Smooth muscle cell (in vitro differentiated cells): Measurements from ENCODE around the gene PEF1. TPM values are rescaled to one million over a fixed set of nuclear protein-coding genes. Genes with fewer than 3 reads are reported as not detected.

Source experiments
- DNase-seq: peaks from one replicate; lab custom pipeline; 2025; ENCODE audit not compliant: unreplicated experiment; lab: John Stamatoyannopoulos, UW
- H2AFZ ChIP-seq: fragments of 200-600 bp; sonication (generic); 2 replicates; pipeline ENCODE4 v1.6.0; 2016; ENCODE audit warnings: antibody characterized with exemption, low read depth, mild to moderate bottlenecking
- H3F3A ChIP-seq: fragments of 200-600 bp; sonication (generic); 2 replicates; pipeline ENCODE4 v1.6.0; 2017; ENCODE audit warnings: antibody characterized with exemption, low read depth
- H3K27ac ChIP-seq: fragments of 200-600 bp; sonication (generic); 2 replicates; pipeline ENCODE4 v1.5.1; 2016; ENCODE audit warnings: low read depth, mild to moderate bottlenecking
- H3K27me3 ChIP-seq: fragments of 200-600 bp; sonication (generic); 2 replicates; pipeline ENCODE4 v1.6.1; 2016; ENCODE audit warnings: low read depth, mild to moderate bottlenecking
- H3K36me3 ChIP-seq: fragments of 200-600 bp; sonication (generic); 2 replicates; pipeline ENCODE4 v1.5.1; 2016; ENCODE audit warnings: low read depth
- H3K4me1 ChIP-seq: fragments of 200-600 bp; sonication (generic); 2 replicates; pipeline ENCODE4 v1.5.1; 2016; ENCODE audit warnings: low read depth
- H3K4me2 ChIP-seq: fragments of 200-600 bp; sonication (generic); 2 replicates; pipeline ENCODE4 v1.6.0; 2016; ENCODE audit warnings: mild to moderate bottlenecking
- H3K4me3 ChIP-seq: fragments of 200-600 bp; sonication (generic); 2 replicates; pipeline ENCODE4 v1.5.1; 2016; ENCODE audit warnings: mild to moderate bottlenecking
- H3K79me2 ChIP-seq: fragments of 200-600 bp; sonication (generic); 2 replicates; pipeline ENCODE4 v1.6.0; 2016; ENCODE audit warnings: low read depth, mild to moderate bottlenecking
- H3K9ac ChIP-seq: fragments of 200-600 bp; sonication (generic); 2 replicates; pipeline ENCODE4 v1.6.0; 2016; ENCODE audit warnings: low read depth
- H3K9me3 ChIP-seq: fragments of 200-600 bp; sonication (generic); replicated peaks from 2 replicates; pipeline ENCODE4 v1.5.1; 2016; ENCODE audit warnings: low read depth
- H4K20me1 ChIP-seq: fragments of 200-600 bp; sonication (generic); 2 replicates; pipeline ENCODE4 v1.6.0; 2016; ENCODE audit warnings: low read depth
- WGBS: methylation state at CpG from one replicate; pipeline ENCODE4 v1.1.7; 2016; ENCODE audit warnings: low lambda C conversion rate; 5-methylcytosine and 5-hydroxymethylcytosine counted together
- polyA plus RNA-seq: library from polyadenylated mRNA; unstranded; fragments of >200 nt; fragmentation: Nextera tagmentation; extraction: Ambion mirVana; gene quantifications from 2 replicates; pipeline ENCODE4 v1.2.1, GENCODE V29; 2016
- total RNA-seq: library from RNA; depleted of rRNA; stranded (reverse); fragments of >200 nt; gene quantifications from 2 replicates; pipeline ENCODE4 v1.2.3, GENCODE V29; 2014
- TF ChIP-seq, protein P1 (sequence below): fragments of 200-600 bp; sonication (generic); IDR thresholded peaks from 2 replicates; pipeline ENCODE4 v1.5.1; 2017; ENCODE audit warnings: borderline replicate concordance, mild to moderate bottlenecking, antibody characterized with exemption; ENCODE audit not compliant: insufficient read depth, poor library complexity, severe bottlenecking

PEF1 gene
- total and polyA plus RNA-seq, 2 experiments from 2014 or later, result 61.4 to 77.1 TPM

DNA sequence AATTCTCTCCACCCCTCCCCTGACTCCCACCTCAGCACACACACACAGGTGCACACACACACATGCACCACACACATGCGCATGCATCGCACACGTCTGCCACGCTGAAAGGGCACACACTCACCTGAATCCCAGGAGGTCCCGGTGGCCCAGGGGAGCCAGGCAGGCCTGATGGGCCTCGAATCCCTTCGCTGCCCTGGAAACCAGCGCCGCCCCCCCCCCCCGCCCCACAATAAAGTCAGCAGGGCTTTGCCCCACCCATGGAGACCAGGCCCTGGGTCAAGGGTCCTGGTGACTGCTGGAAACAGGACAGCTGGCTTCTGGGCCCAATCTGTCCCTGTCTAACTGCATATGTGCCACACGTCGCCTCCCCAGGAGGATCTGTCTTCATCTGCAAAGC, 17.8 kb upstream of the PEF1 start:
- H4K20me1 ChIP-seq, result no peaks in the 10 kb centered on the region
- H3K9me3 ChIP-seq, result no peaks in the 10 kb centered on the region
- no peaks in the 10 kb centered on the region for H3K79me2 ChIP-seq
- no peaks in the 10 kb centered on the region for H3K36me3 ChIP-seq
- no peak overlapping the region for H3K9ac ChIP-seq
- H3K27ac ChIP-seq, result no peak overlapping the region
- WGBS, result 94% methylated on average over 11 of the region's 12 CpGs
- no peak overlapping the region for H2AFZ ChIP-seq
- no peaks in the 10 kb centered on the region for H3K27me3 ChIP-seq
- no peak for DNase-seq
- H3K4me1 ChIP-seq, result no peaks in the 10 kb centered on the region
- no peaks in the 10 kb centered on the region for H3F3A ChIP-seq
- no peak overlapping the region for H3K4me2 ChIP-seq
- TF ChIP-seq, protein P1, sequence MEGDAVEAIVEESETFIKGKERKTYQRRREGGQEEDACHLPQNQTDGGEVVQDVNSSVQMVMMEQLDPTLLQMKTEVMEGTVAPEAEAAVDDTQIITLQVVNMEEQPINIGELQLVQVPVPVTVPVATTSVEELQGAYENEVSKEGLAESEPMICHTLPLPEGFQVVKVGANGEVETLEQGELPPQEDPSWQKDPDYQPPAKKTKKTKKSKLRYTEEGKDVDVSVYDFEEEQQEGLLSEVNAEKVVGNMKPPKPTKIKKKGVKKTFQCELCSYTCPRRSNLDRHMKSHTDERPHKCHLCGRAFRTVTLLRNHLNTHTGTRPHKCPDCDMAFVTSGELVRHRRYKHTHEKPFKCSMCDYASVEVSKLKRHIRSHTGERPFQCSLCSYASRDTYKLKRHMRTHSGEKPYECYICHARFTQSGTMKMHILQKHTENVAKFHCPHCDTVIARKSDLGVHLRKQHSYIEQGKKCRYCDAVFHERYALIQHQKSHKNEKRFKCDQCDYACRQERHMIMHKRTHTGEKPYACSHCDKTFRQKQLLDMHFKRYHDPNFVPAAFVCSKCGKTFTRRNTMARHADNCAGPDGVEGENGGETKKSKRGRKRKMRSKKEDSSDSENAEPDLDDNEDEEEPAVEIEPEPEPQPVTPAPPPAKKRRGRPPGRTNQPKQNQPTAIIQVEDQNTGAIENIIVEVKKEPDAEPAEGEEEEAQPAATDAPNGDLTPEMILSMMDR, result no peak
- H3K4me3 ChIP-seq, result no peak overlapping the region

DNA sequence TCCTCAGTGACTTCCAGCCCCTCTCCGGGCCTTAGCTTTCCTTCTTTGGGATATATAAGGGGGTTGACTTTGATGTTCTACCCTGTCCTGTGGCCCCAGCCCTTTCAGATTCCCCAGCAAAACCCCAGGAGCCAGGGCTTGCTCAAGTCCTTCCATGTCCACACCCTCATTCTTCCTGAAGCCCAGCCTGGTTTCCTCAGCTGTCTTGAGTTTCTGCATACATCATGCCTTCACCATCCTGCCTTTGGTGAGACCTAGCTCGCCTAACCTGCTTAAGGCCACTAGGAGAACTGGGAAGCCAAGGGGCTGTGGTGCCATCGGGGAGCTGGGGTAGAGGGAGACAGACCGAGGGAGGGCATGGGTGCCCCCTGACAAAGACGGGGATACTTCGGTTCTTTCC, 17.2 kb upstream of the PEF1 start:
- no peak overlapping the region for H2AFZ ChIP-seq
- H3K4me1 ChIP-seq, result no peaks in the 10 kb centered on the region
- 90% methylated on average over 6 of the region's 6 CpGs for WGBS
- H3K79me2 ChIP-seq, result no peaks in the 10 kb centered on the region
- H3K27ac ChIP-seq, result no peak overlapping the region
- H3F3A ChIP-seq, result no peaks in the 10 kb centered on the region
- no peaks in the 10 kb centered on the region for H3K9me3 ChIP-seq
- H3K9ac ChIP-seq, result no peak overlapping the region
- H3K27me3 ChIP-seq, result no peaks in the 10 kb centered on the region
- no peak for DNase-seq
- H3K4me2 ChIP-seq, result no peak overlapping the region
- H3K36me3 ChIP-seq, result no peaks in the 10 kb centered on the region
- TF ChIP-seq, protein P1, result no peak
- no peak overlapping the region for H3K4me3 ChIP-seq
- H4K20me1 ChIP-seq, result no peaks in the 10 kb centered on the region

DNA sequence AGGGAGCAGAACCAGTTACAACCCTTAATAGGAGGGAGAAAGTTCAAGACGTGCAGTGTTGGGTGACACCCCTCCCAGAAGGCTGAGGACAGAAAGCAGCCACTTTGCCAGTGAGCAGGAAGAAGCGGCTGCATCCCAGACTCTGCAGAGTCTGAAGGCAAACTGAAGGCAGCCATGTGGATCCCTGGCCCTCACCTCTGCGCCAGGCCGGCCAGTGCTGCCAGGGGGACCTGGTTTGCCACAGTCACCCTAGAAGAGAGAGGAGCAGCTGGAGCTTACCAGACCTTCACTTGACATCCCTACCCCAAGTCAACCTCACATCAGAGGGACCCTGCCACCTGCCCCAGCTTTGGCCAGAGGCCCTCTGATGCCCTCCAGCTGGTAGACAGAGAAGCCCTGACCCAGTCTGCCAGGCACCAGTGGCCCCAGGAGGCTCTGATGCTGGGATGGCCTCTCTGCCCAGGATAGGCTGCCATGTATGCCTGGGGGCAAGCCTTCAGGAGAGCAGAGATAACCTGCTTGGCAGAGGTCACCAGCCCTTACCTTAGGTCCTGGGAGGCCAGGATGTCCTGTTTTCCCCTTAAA, 16.3 kb upstream of the PEF1 start:
- Histone ChIP-seq H3K36me3 (no peaks in the 10 kb centered on the region), H3K4me3 (no peak overlapping the region), H3K9ac (no peak overlapping the region), H3K4me2 (no peak overlapping the region), H3K79me2 (no peaks in the 10 kb centered on the region), H4K20me1 (no peaks in the 10 kb centered on the region), H3K27me3 (no peaks in the 10 kb centered on the region), H3K4me1 (no peaks in the 10 kb centered on the region), H3F3A (peaks cover 5% of the 10 kb centered on the region), H3K27ac (no peak overlapping the region), H2AFZ (no peak overlapping the region), H3K9me3 (no peaks in the 10 kb centered on the region)
- WGBS, result 94% methylated on average over 4 of the region's 4 CpGs
- no peak for DNase-seq
- TF ChIP-seq, protein P1, result no peak

DNA sequence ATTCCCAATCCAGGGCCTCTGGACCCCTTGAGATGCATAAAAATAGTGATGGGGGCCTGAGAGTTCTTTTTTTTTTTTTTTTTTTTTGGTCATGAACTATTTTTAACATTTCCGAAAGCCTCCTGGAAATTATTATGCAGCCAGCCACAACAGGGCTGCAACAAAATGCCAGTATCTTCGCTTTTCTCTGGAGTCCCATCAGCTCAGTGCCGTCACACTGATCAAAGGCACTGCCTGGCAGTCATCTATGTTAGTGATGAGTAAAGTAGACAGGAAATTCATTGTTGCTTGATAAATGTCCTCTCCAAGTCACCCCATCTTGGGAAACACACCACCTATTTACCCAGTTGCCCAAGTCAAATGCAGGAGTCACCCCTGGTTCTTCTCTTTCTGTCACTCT, 15.2 kb upstream of the PEF1 start:
- H3K4me1 ChIP-seq, result no peaks in the 10 kb centered on the region
- H3K9me3 ChIP-seq, result no peaks in the 10 kb centered on the region
- peaks cover 7% of the 10 kb centered on the region for H3F3A ChIP-seq
- TF ChIP-seq, protein P1, result no peak
- 89% methylated on average over 3 of the region's 3 CpGs for WGBS
- no peak overlapping the region for H3K9ac ChIP-seq
- no peaks in the 10 kb centered on the region for H3K79me2 ChIP-seq
- DNase-seq, result no peak
- no peaks in the 10 kb centered on the region for H3K27me3 ChIP-seq
- H2AFZ ChIP-seq, result no peak overlapping the region
- no peaks in the 10 kb centered on the region for H3K36me3 ChIP-seq
- no peak overlapping the region for H3K4me3 ChIP-seq
- no peak overlapping the region for H3K4me2 ChIP-seq
- no peak overlapping the region for H3K27ac ChIP-seq
- H4K20me1 ChIP-seq, result no peaks in the 10 kb centered on the region
